H1 (cell line): ENCODE results near the gene CALR. TPM values are rescaled to one million over a fixed set of nuclear protein-coding genes. Genes with fewer than 3 reads are reported as not detected.
"Not testable (repeated sequence)": the region's sequence is repeated elsewhere in the genome, so short reads cannot be mapped to it uniquely, and the experiment has no call there.

Experiments
- CTCF ChIA-PET: fragments of 300-600 bp; sonication (Branson Sonifier 250); formaldehyde crosslinking; loops from one replicate; lab custom pipeline; 2021; ENCODE audit not compliant: partially characterized antibody; lab: Charles Lee
- POLR2A ChIA-PET: fragments of 300-600 bp; sonication (Branson Sonifier 250); formaldehyde crosslinking; loops from one replicate; lab custom pipeline; 2021; ENCODE audit warnings: inconsistent platforms; ENCODE audit not compliant: partially characterized antibody; lab: Charles Lee
- DNase-seq, 2 experiments: peaks; one replicate each; pipeline versions ENCODE4 v3.0.0 to v3.0.0-alpha.2; 2010 to 2022; ENCODE audit warnings: low spot score in 2 of 2, low read depth in 1 of 2, mixed read lengths in 1 of 2
- FAIRE-seq: peaks from 2 replicates; lab custom pipeline; 2011; peaks lifted over from hg19 to GRCh38; lab: Jason Lieb, UNC
- H2AFZ ChIP-seq: 2 replicates; pipeline ENCODE4 v1.8.1; 2012; ENCODE audit warnings: low read length, inconsistent platforms
- H2AK5ac ChIP-seq: 2 replicates; pipeline ENCODE4 v1.6.1; 2013; ENCODE audit warnings: low read depth, low read length
- H2BK120ac ChIP-seq: replicated peaks from 2 replicates; pipeline ENCODE3; 2013; ENCODE audit warnings: low read depth, low read length, inconsistent platforms
- H2BK12ac ChIP-seq: 2 replicates; pipeline ENCODE4 v1.6.1; 2013; ENCODE audit warnings: low read depth, low read length
- H2BK15ac ChIP-seq: 2 replicates; pipeline ENCODE4 v1.6.1; 2013; ENCODE audit warnings: low read length
- H2BK20ac ChIP-seq: 2 replicates; pipeline ENCODE4 v1.6.1; 2013; ENCODE audit warnings: low read length
- H2BK5ac ChIP-seq: 2 replicates; pipeline ENCODE4 v1.6.1; 2013; ENCODE audit warnings: low read depth, low read length
- H3K14ac ChIP-seq: 2 replicates; pipeline ENCODE4 v1.6.1; 2013; ENCODE audit warnings: inconsistent platforms; ENCODE audit not compliant: insufficient read length
- H3K18ac ChIP-seq: 2 replicates; pipeline ENCODE4 v1.6.1; 2013; ENCODE audit warnings: low read length; ENCODE audit errors: extremely low read depth
- H3K23ac ChIP-seq: 2 replicates; pipeline ENCODE4 v1.6.1; 2013; ENCODE audit warnings: inconsistent platforms; ENCODE audit not compliant: insufficient read length
- H3K23me2 ChIP-seq: 2 replicates; pipeline ENCODE4 v1.6.1; 2013; ENCODE audit warnings: low read depth, low read length
- H3K27ac ChIP-seq: 2 replicates; pipeline ENCODE4 v1.6.1; 2011; ENCODE audit warnings: low read depth, low read length, inconsistent platforms
- H3K27me3 ChIP-seq, 4 experiments: replicated peaks in 1 of 4; 1 replicate in 1 of 4; 2 replicates in 3 of 4; pipeline versions ENCODE4 v1.6.1 to v1.8.1; 2011 to 2013; ENCODE audit warnings: low read length in 3 of 4, mild to moderate bottlenecking in 3 of 4, inconsistent platforms in 2 of 4, mixed read lengths in 2 of 4, moderate library complexity in 1 of 4; ENCODE audit not compliant: control insufficient read depth in 3 of 4, insufficient read depth in 3 of 4; ENCODE audit errors: extremely low read depth in 1 of 4
- H3K36me3 ChIP-seq, 4 experiments: 2 replicates each; pipeline versions ENCODE4 v1.6.1 to v1.8.1; 2011 to 2013; ENCODE audit warnings: mild to moderate bottlenecking in 4 of 4, low read length in 3 of 4, moderate library complexity in 2 of 4, control low read depth in 1 of 4, inconsistent platforms in 1 of 4; ENCODE audit not compliant: insufficient read depth in 4 of 4, control insufficient read depth in 2 of 4
- H3K4ac ChIP-seq: replicated peaks from 2 replicates; pipeline ENCODE3; 2013; ENCODE audit warnings: low read length, low read depth, mixed read lengths, inconsistent platforms; ENCODE audit not compliant: insufficient read length
- H3K4me1 ChIP-seq, 4 experiments: replicated peaks in 1 of 4; 1 replicate in 1 of 4; 2 replicates in 3 of 4; pipeline versions ENCODE4 v1.6.1 to v1.8.1; 2011 to 2013; ENCODE audit warnings: low read length in 3 of 4, inconsistent platforms in 2 of 4, mixed read lengths in 1 of 4; ENCODE audit not compliant: insufficient read depth in 4 of 4, control insufficient read depth in 3 of 4
- H3K4me2 ChIP-seq, 2 experiments: 2 replicates each; pipeline versions ENCODE4 v1.6.1 to v1.8.1; 2011 to 2013; ENCODE audit warnings: low read depth in 2 of 2, low read length in 2 of 2, control low read depth in 1 of 2, inconsistent platforms in 1 of 2, mild to moderate bottlenecking in 1 of 2; ENCODE audit not compliant: insufficient read depth in 1 of 2
- H3K4me3 ChIP-seq, 4 experiments: fragments of 200-600, 300-600 bp in 1 of 4; sonication (generic), shearing (Covaris generic), sonication (Bioruptor Twin) in 1 of 4; 2 replicates each; pipeline versions ENCODE4 v1.5.1 to v1.8.1; 2011 to 2016; ENCODE audit warnings: low read length in 4 of 4, low read depth in 3 of 4, control low read depth in 2 of 4, inconsistent platforms in 2 of 4, mild to moderate bottlenecking in 2 of 4, mixed read lengths in 1 of 4, moderate library complexity in 1 of 4; ENCODE audit not compliant: insufficient read depth in 2 of 4; ENCODE audit errors: extremely low read depth in 1 of 4
- H3K56ac ChIP-seq: replicated peaks from 2 replicates; pipeline ENCODE3; 2013; ENCODE audit warnings: low read depth, mild to moderate bottlenecking, mixed read lengths, low read length, inconsistent platforms; ENCODE audit not compliant: insufficient read length
- H3K79me1 ChIP-seq: 2 replicates; pipeline ENCODE4 v1.6.1; 2013; ENCODE audit warnings: low read depth, low read length, control low read depth
- H3K79me2 ChIP-seq, 2 experiments: 2 replicates each; pipeline versions ENCODE4 v1.6.1 to v1.8.1; 2012 to 2013; ENCODE audit warnings: low read length in 2 of 2, mild to moderate bottlenecking in 2 of 2, inconsistent platforms in 1 of 2; ENCODE audit not compliant: insufficient read depth in 2 of 2, control insufficient read depth in 1 of 2
- H3K9ac ChIP-seq, 4 experiments: replicated peaks in 1 of 4; 1 replicate in 1 of 4; 2 replicates in 3 of 4; pipeline versions ENCODE4 v1.6.1 to v1.8.1; 2011 to 2013; ENCODE audit warnings: low read depth in 3 of 4, low read length in 3 of 4, control low read depth in 2 of 4, mild to moderate bottlenecking in 2 of 4, moderate library complexity in 2 of 4, inconsistent platforms in 1 of 4; ENCODE audit errors: extremely low read depth in 1 of 4
- H3K9me3 ChIP-seq, 2 experiments: 2 replicates each; pipeline versions ENCODE4 v1.6.1 to v1.8.1; 2012 to 2013; ENCODE audit warnings: mild to moderate bottlenecking in 2 of 2, moderate library complexity in 2 of 2, control low read depth in 1 of 2, inconsistent platforms in 1 of 2, low read depth in 1 of 2, low read length in 1 of 2, mixed read lengths in 1 of 2; ENCODE audit not compliant: insufficient read depth in 2 of 2
- H4K20me1 ChIP-seq, 2 experiments: replicated peaks in 1 of 2; 2 replicates each; pipeline versions ENCODE3 to v1.8.1; 2011 to 2013; ENCODE audit warnings: inconsistent platforms in 2 of 2, low read length in 2 of 2, mild to moderate bottlenecking in 1 of 2; ENCODE audit not compliant: insufficient read depth in 2 of 2, control insufficient read depth in 1 of 2
- H4K5ac ChIP-seq: 2 replicates; pipeline ENCODE4 v1.6.1; 2013; ENCODE audit warnings: low read length, low read depth, mixed read lengths, inconsistent platforms; ENCODE audit not compliant: insufficient read length
- H4K8ac ChIP-seq: 2 replicates; pipeline ENCODE4 v1.8.0; 2013; ENCODE audit warnings: mild to moderate bottlenecking, moderate library complexity, low read length, inconsistent platforms; ENCODE audit not compliant: insufficient read depth; ENCODE audit errors: extremely low read depth
- H4K91ac ChIP-seq: replicated peaks from 2 replicates; pipeline ENCODE3; 2013; ENCODE audit warnings: low read length, mixed read lengths, inconsistent platforms; ENCODE audit not compliant: insufficient read length
- PHF8 ChIP-seq: fragments of 200-600 bp; sonication (generic); conservative IDR thresholded peaks from 2 replicates; pipeline ENCODE4 v1.7.1; 2012; ENCODE audit warnings: low read depth, mild to moderate bottlenecking, inconsistent platforms, low read length, moderate library complexity
- POLR2AphosphoS5 ChIP-seq: IDR thresholded peaks from 2 replicates; pipeline ENCODE4 v1.6.1; 2011; ENCODE audit warnings: low read depth, low read length
- WGBS, 2 experiments: shearing (Covaris generic) in 1 of 2; methylation state at CpG; one replicate each; pipeline versions ENCODE4 v1.1.6 to v1.1.7; 2013 to 2015; ENCODE audit warnings: low lambda C conversion rate in 2 of 2, mixed read lengths in 2 of 2, inconsistent platforms in 1 of 2, low coverage in 1 of 2, missing lambda C conversion rate in 1 of 2; ENCODE audit not compliant: insufficient replicate concordance in 2 of 2, insufficient coverage in 1 of 2, insufficient read length in 1 of 2; ENCODE audit errors: extremely low coverage in 1 of 2, missing lambda C conversion rate in 1 of 2; 5-methylcytosine and 5-hydroxymethylcytosine counted together
- polyA plus RNA-seq, 7 experiments: library from polyadenylated mRNA; depleted of rRNA in 3 of 7; stranded (reverse) in 5 of 7; unstranded in 2 of 7; fragments of >200 nt in 5 of 7; fragments of 200-250 nt in 2 of 7; gene quantifications; 1 replicate in 5 of 7; 2 replicates in 1 of 7; 4 replicates in 1 of 7; pipeline versions ENCODE4 v1.2.1 to v1.2.3, GENCODE V29; 2011 to 2013; ENCODE audit warnings: missing spikeins in 2 of 7, mixed read lengths in 2 of 7
- total RNA-seq: library from RNA; stranded (reverse); fragmentation: NEBNext Ultra II Directional; extraction: Animal tissue kit (Norgen Biotek cat#: 25700); gene quantifications from 2 replicates; pipeline ENCODE4 v1.2.1, GENCODE V29; 2021

CALR gene
- total and polyA plus RNA-seq, 2 of the 8 experiments (the other 6 are each of a cell fraction or from before 2014, with no cell fraction given) = 591 to 1,155 TPM

DNA sequence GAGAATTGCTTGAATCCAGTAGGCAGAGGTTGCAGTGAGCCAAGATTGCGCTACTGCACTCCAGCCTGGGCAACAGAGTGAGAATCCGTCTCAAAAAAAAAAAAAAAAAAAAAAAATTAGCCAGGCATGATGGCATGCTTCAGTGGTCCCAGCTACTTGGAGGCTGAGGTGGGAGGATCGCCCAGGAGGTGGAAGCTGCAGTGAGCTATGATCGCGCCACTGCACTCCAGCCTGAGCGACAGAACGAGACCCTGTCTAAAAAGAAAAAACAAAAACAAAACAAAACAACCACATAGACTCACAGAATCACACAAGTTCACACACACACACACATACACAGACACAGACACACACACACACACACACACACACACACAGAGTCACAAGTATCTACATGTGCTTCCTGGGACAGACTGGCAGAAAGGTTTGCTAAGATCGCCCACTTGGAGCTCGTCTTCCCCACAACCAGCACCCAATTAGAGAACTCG lies 48.1 kb upstream of the CALR start:
- TF ChIP-seq POLR2AphosphoS5 (peak; percentile 53), PHF8 (peak; percentile 1; the same call in 1 of the 2 replicates)
- TF ChIP-seq, all 59 proteins: peak for 2; not testable (repeated sequence) for 57
- not testable (repeated sequence) for DNase-seq, H2AFZ ChIP-seq, H2AK5ac ChIP-seq, H3K56ac ChIP-seq, H2BK15ac ChIP-seq, H3K4me1 ChIP-seq, H3K79me1 ChIP-seq, H3K27me3 ChIP-seq, H3K14ac ChIP-seq, H4K8ac ChIP-seq, H4K20me1 ChIP-seq, H2BK120ac ChIP-seq, H2BK20ac ChIP-seq, H3K9me3 ChIP-seq, H3K4ac ChIP-seq, FAIRE-seq, H2BK12ac ChIP-seq, H3K23ac ChIP-seq
- Histone ChIP-seq H3K4me3 (peak overlapping the region; percentile 16 to 88 (median 50); a peak in 6 of 8 replicates), H4K5ac (peak overlapping the region; percentile 69), H3K79me2 (peaks cover 0 to 12% of the 10 kb centered on the region in 2 experiments; a peak in 1 of 4 replicates), H3K9ac (peak overlapping the region; percentile 9 to 90 (median 68)), H3K23me2 (peaks cover 15% of the 10 kb centered on the region; the same call in 1 of the 2 replicates), H3K27ac (peak overlapping the region; percentile 82; the same call in 1 of the 2 replicates), H3K4me2 (peak overlapping the region; percentile 78 to 84), H4K91ac (peak overlapping the region; percentile 12), H3K36me3 (peaks cover 7 to 17% (median 13%) of the 10 kb centered on the region in 4 experiments), H2BK5ac (peak overlapping the region; percentile 8; the same call in 1 of the 2 replicates), H3K18ac (peak overlapping the region; percentile 11; the same call in 1 of the 2 replicates)
- POLR2A ChIA-PET = interaction anchor here (0.5 to 10.5 kb wide), 33 partner anchors 9 to 1654 kb away, joined by 3 to 110 read pairs (median 4); partner anchors contain the start of genes CALR, DNASE2, FARSA and GADD45GIP1
- CTCF ChIA-PET = interaction anchor here (0.6 to 1.6 kb wide), 10 partner anchors 10 to 200 kb away, joined by 3 to 6 read pairs (median 4); no protein-coding TSS in a partner anchor
- WGBS, 2 experiments = 47% methylated on average over 9 of the region's 10 CpGs; no CpG with 5 or more reads in 1 of the 2 experiments
